Common myeloid progenitor, CD34-positive (primary cell): ENCODE results near the gene CTNNA2.

Experiments
- CTCF ChIA-PET: fragments of 350-600 bp; sonication (Branson Sonifier 250); formaldehyde crosslinking; loops from one replicate; lab custom pipeline; 2021; ENCODE audit warnings: antibody characterized with exemption; lab: Charles Lee
- POLR2A ChIA-PET: fragments of 350-600 bp; sonication (Branson Sonifier 250); formaldehyde crosslinking; loops from one replicate; lab custom pipeline; 2021; ENCODE audit warnings: antibody characterized with exemption; lab: Charles Lee
- DNase-seq, 3 donors: peaks; one replicate each; pipeline versions ENCODE4 v3.0.0 to v3.0.0-alpha.2; 2013
- H3K27ac ChIP-seq, 2 experiments: 1 replicate in 1 of 2; 2 replicates in 1 of 2; pipeline ENCODE4 v1.7.0; 2013; ENCODE audit warnings: inconsistent platforms in 2 of 2, low read length in 2 of 2, mild to moderate bottlenecking in 2 of 2, low read depth in 1 of 2, moderate library complexity in 1 of 2; ENCODE audit not compliant: severe bottlenecking in 2 of 2, insufficient read depth in 1 of 2, poor library complexity in 1 of 2
- H3K27me3 ChIP-seq, 5 experiments: replicated peaks in 2 of 5; 1 replicate in 3 of 5; 2 replicates in 2 of 5; pipeline versions ENCODE4 v1.6.1 to v1.7.0; 2013; ENCODE audit warnings: low read length in 4 of 5, mild to moderate bottlenecking in 2 of 5, moderate library complexity in 2 of 5, inconsistent platforms in 1 of 5; ENCODE audit not compliant: insufficient read depth in 5 of 5, control insufficient read depth in 4 of 5
- H3K36me3 ChIP-seq, 4 experiments: 1 replicate in 2 of 4; 2 replicates in 2 of 4; pipeline versions ENCODE4 v1.6.1 to v1.7.0; 2013; ENCODE audit warnings: low read length in 3 of 4, control low read depth in 1 of 4, mild to moderate bottlenecking in 1 of 4; ENCODE audit not compliant: control insufficient read depth in 4 of 4, insufficient read depth in 4 of 4
- H3K4me1 ChIP-seq, 4 experiments: 1 replicate in 3 of 4; 2 replicates in 1 of 4; pipeline versions ENCODE4 v1.6.1 to v1.7.1; 2013; ENCODE audit warnings: low read length in 3 of 4, mild to moderate bottlenecking in 3 of 4, control low read depth in 1 of 4, inconsistent platforms in 1 of 4, moderate library complexity in 1 of 4; ENCODE audit not compliant: control insufficient read depth in 4 of 4, insufficient read depth in 4 of 4; ENCODE audit errors: control extremely low read depth in 1 of 4
- H3K4me3 ChIP-seq, 7 experiments: 1 replicate in 4 of 7; 2 replicates in 3 of 7; pipeline versions ENCODE4 v1.5.1 to v1.7.0; 2013; ENCODE audit warnings: mild to moderate bottlenecking in 7 of 7, low read length in 6 of 7, moderate library complexity in 6 of 7, inconsistent platforms in 2 of 7, low read depth in 2 of 7, control low read depth in 1 of 7; ENCODE audit not compliant: insufficient read depth in 4 of 7, control insufficient read depth in 1 of 7; ENCODE audit errors: extremely low read depth in 1 of 7
- H3K9me3 ChIP-seq, 5 experiments: 1 replicate in 4 of 5; 2 replicates in 1 of 5; pipeline versions ENCODE4 v1.6.1 to v1.7.1; 2013; ENCODE audit warnings: low read length in 4 of 5, mild to moderate bottlenecking in 2 of 5, inconsistent platforms in 1 of 5, low read depth in 1 of 5, moderate library complexity in 1 of 5; ENCODE audit not compliant: control insufficient read depth in 4 of 5, insufficient read depth in 2 of 5; ENCODE audit errors: control extremely low read depth in 1 of 5
- WGBS: methylation state at CpG from one replicate; pipeline ENCODE4 v1.1.5; 2013; ENCODE audit not compliant: insufficient coverage; 5-methylcytosine and 5-hydroxymethylcytosine counted together

CTNNA2 gene

DNA sequence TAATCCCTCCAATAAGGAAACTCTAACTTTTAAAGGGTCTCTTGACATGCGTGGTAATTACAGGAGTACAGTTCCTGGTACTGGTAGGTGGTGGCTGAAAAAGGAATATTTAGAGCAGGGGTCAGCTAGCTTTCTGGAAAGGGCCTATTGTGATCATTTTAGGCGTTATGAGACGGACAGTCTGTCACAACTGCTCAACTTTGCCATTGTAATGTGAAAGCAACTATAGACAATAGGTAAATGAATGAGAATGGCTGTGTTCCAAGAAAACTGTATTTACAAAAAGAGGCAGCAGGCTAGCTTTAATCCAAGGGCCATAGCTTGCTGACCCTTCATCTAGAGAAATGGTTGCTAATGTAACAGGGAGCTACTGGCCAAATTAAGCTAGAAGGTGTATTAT, 969.4 kb downstream of the CTNNA2 start:
- 100% methylated on average over 3 of the region's 3 CpGs for WGBS
- CTCF ChIA-PET: interaction anchor here (0.6 kb wide), 1 partner anchor 11 kb away, joined by 3 read pairs; no protein-coding TSS in a partner anchor

DNA sequence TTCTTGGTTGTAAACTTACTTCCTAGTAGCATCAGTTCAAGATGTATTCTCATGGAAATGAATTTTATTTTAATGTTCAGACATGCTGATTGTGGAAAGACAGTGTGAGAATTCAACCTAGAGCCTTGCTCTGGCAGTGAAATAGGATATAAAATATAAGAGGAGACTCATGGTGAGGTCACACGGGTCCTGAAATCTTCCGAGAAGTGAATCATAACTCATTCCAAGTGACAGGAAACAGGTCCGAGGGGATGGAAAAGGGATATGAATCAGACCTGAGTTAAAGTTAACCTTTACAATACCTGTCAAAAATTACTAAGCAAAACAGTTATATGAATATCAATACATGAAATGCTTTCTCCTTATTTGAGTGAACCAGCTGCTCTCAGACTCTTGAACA, 976.9 kb downstream of the CTNNA2 start:
- ChIA-PET POLR2A (no interaction called here), CTCF (no interaction called here)
- no peak for DNase-seq
- no peak overlapping the region for H3K4me3 ChIP-seq
- 100% methylated on average over 1 of the region's 3 CpGs for WGBS
- no peaks in the 10 kb centered on the region for H3K36me3 ChIP-seq
- no peaks in the 10 kb centered on the region for H3K4me1 ChIP-seq
- H3K27ac ChIP-seq: no peak overlapping the region
- no peaks in the 10 kb centered on the region for H3K9me3 ChIP-seq
- no peaks in the 10 kb centered on the region for H3K27me3 ChIP-seq

More for the DNA sequence above, 969.4 kb downstream of the CTNNA2 start:
- H3K4me1 ChIP-seq: no peaks in the 10 kb centered on the region
- no peak overlapping the region for H3K4me3 ChIP-seq
- no peak overlapping the region for H3K27ac ChIP-seq
- DNase-seq: no peak
- H3K27me3 ChIP-seq: no peaks in the 10 kb centered on the region
- POLR2A ChIA-PET: no interaction called here
- H3K9me3 ChIP-seq: no peaks in the 10 kb centered on the region
- H3K36me3 ChIP-seq: no peaks in the 10 kb centered on the region

DNA sequence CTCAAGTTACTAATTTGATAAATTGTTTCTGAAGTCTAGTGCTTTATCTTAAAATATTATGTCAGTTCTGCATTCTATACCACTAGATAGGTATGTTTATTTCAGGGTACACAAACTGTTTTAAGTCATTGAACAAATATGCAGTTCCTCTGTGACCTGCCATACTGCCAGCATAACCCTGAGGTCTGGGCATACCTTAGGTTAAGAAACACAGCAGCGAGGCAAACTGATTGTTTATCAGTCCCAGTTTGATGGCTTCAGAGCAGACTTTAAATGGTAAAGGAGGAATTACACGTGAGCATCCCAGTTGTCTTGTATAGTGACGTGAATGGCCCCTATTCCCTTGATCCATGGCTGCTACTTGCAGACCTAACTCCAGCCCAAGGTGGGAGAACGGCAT, 978.1 kb downstream of the CTNNA2 start:
- Histone ChIP-seq H3K9me3 (no peaks in the 10 kb centered on the region), H3K4me3 (no peak overlapping the region), H3K4me1 (no peaks in the 10 kb centered on the region), H3K27ac (no peak overlapping the region), H3K36me3 (no peaks in the 10 kb centered on the region), H3K27me3 (no peaks in the 10 kb centered on the region)
- POLR2A ChIA-PET: no interaction called here
- CTCF ChIA-PET: no interaction called here
- DNase-seq: no peak
- 100% methylated on average over 4 of the region's 4 CpGs for WGBS

DNA sequence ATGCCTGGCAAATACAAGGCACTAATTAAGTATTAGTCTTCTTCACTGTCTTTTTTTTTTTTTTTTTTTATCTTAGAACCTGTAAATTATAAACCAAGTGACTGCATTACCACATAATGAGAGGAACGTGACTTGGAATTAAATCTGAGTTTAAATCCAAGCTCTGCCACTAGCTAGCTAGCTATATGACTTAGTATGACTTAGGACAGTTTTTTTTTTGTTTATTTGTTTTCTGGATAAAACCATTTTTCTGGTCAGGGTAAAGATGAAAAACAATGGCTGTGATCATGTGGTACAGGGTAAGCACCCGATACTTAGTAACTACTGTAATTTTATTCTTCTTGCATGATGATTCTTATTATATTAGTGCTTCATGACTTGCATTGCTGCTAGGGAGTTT, 983.5 kb downstream of the CTNNA2 start:
- POLR2A ChIA-PET: interaction anchor here (0.7 kb wide), 1 partner anchor 124 kb away, joined by 4 read pairs; no protein-coding TSS in a partner anchor
- no CpG with 5 or more reads among the region's 2 CpGs for WGBS
- Histone ChIP-seq H3K4me1 (no peaks in the 10 kb centered on the region), H3K9me3 (no peaks in the 10 kb centered on the region), H3K36me3 (no peaks in the 10 kb centered on the region), H3K27me3 (no peaks in the 10 kb centered on the region), H3K4me3 (no peak overlapping the region), H3K27ac (no peak overlapping the region)
- no peak for DNase-seq
- CTCF ChIA-PET: interaction anchor here (1.1 to 10.3 kb wide), 2 partner anchors 17 to 170 kb away, joined by 5 to 103 read pairs; no protein-coding TSS in a partner anchor

DNA sequence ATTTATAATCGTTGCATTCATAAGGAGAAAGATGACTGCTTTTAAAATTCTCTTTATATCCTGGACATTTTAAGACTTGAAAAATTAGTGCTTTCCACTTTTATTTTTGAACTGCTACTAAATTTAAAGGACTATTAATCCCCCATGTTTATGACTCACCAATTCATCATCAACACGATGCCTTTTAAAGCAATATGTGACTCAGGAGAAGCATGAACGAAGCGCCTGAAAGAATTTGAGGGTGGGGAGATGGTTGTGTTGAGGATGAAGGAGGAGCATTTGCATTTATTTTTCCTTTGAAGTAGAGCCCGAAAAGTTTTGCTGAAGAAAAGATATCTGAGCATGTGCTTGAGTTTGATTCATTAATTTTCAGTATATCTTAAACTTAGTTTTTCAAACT, 983.9 kb downstream of the CTNNA2 start:
- DNase-seq: no peak
- CTCF ChIA-PET: interaction anchor here (10.3 kb wide), 1 partner anchor 171 kb away, joined by 103 read pairs; no protein-coding TSS in a partner anchor

DNA sequence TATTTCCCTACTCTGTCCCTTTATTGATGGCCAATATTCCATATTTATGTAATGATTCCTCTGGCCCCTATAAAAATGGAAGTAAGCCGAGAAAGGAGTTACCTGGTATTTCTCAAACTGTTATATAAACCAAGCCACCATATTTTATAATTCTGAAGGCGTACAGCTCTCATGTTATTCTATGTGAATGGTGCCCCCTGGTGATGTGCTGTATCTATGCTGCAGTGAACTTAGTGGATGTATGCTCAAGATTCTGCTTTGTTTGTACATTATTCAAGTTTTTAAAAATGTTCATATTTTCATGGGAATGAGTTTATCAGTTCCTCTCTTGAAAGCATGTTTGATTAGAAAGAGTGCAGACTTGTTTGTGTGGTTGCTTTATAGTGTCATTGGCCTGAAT, 986.2 kb downstream of the CTNNA2 start:
- Histone ChIP-seq H3K9me3 (no peaks in the 10 kb centered on the region), H3K27ac (no peak overlapping the region), H3K4me3 (no peak overlapping the region), H3K27me3 (peaks cover 0 to 2% (median 0%) of the 10 kb centered on the region in 5 experiments), H3K36me3 (no peaks in the 10 kb centered on the region), H3K4me1 (no peaks in the 10 kb centered on the region)
- POLR2A ChIA-PET: no interaction called here
- CTCF ChIA-PET: interaction anchor here (0.9 to 10.3 kb wide), 11 partner anchors 9 to 425 kb away, joined by 3 to 103 read pairs (median 4); no protein-coding TSS in a partner anchor
- WGBS: no CpG with 5 or more reads among the region's 2 CpGs
- peak; percentile 52 to 77 (median 72) for DNase-seq

More for the DNA sequence above, 983.9 kb downstream of the CTNNA2 start:
- H3K4me3 ChIP-seq: no peak overlapping the region
- no peaks in the 10 kb centered on the region for H3K9me3 ChIP-seq
- 100% methylated on average over 2 of the region's 5 CpGs for WGBS
- H3K27ac ChIP-seq: no peak overlapping the region
- POLR2A ChIA-PET: interaction anchor here (0.7 kb wide), 1 partner anchor 124 kb away, joined by 4 read pairs; no protein-coding TSS in a partner anchor
- H3K4me1 ChIP-seq: no peaks in the 10 kb centered on the region
- no peaks in the 10 kb centered on the region for H3K36me3 ChIP-seq
- H3K27me3 ChIP-seq: no peaks in the 10 kb centered on the region

DNA sequence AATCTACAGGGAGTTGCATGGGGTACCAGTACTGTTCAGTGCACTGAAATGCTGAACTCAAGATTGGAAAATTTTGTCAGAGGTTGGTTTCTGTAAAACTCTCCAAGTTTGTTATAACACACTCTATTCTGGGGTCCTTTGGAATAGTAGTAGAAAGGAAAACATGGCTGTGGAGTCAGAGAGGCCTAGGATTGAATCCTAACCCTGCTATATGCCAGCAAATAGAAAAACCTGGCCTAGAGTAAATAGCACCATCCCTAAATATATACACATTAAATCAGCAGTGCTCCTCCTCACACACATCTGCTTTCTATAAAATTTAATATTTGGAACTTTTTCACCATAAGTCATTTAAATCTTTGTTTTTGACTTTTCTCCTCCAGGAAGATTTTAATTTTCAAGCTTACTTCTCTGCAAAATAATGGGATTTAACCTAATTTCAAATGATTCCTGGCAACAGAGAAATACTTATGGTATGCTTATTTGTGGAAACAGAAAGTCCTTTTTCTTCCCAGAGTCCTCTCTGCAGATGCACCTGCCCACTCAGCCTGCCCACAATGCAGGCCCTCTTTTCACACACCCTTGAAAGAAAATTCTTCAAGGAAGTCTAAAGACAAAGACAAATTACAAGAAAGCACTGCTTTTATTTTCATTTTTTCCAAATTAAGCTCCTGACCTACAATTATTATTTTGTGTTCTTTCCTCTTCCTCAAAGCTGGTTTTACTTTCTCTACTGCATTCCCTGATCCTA, 989.2 kb downstream of the CTNNA2 start:
- H3K9me3 ChIP-seq: no peaks in the 10 kb centered on the region
- peaks cover 0 to 2% (median 0%) of the 10 kb centered on the region in 5 experiments for H3K27me3 ChIP-seq
- H3K27ac ChIP-seq: no peak overlapping the region
- no peaks in the 10 kb centered on the region for H3K36me3 ChIP-seq
- POLR2A ChIA-PET: no interaction called here
- H3K4me3 ChIP-seq: no peak overlapping the region
- CTCF ChIA-PET: interaction anchor here (10.3 kb wide), 1 partner anchor 176 kb away, joined by 103 read pairs; no protein-coding TSS in a partner anchor
- no peaks in the 10 kb centered on the region for H3K4me1 ChIP-seq
- no peak for DNase-seq
